HG03196 (cell line): ENCODE results near the gene SNRPF.
"Not testable (repeated sequence)": the region's sequence is repeated elsewhere in the genome, so short reads cannot be mapped to it uniquely, and the experiment has no call there.

Experiments
- ATAC-seq: cut with Tn5 transposase; IDR thresholded peaks from one replicate; pipeline ENCODE4 v1.9.1; 2021; ENCODE audit not compliant: unreplicated experiment

The SNRPF gene

DNA sequence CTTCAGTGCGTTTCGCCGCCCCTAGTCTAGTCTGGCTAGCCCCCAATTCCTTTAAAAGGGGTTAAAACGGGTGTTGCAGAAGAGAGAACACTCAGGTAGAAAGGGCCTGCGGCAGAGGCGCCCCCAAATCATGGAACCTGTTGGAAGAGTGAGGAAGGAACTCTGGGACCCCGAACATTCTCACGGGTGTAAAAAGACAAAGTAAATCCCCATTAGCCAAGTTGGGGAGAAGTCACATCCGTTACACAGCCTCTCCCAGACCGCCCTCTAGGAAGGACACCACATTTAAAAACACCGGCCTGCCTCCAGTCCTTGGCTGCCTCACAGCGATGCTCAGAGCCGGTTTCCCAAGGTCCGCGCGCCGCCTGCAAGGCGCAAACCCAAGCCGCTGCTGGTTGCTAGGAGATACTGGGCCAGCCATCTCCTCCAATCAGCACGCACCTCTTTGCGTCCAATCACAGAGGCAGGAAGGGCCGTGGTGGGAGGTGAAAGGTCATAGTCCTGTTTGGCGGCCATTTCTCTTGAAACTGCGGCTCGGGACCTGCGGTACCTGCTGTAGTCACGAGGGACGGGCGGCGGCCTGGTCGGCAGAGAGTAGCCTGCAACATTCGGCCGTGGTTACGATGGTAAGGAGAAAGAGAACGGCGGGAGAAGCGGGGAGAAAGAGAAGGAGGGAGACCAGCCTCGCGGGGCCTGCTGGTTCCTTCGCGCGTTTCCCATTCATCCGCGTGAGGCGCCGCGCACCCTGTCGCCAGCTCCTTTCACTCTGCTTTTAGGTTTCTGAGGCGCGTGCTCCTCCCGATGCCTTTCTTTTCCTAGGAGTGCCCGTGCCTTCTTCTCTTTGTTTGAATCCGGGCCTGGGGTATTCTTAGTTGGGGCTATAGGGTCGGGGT is at the start of gene SNRPF:
Gene SNRPF, plus strand, starts transcription at position 502 of the 893 bp plus-strand sequence. Its CDS starts 122 bp downstream, at position 624.
- peak; percentile 99 for ATAC-seq

DNA sequence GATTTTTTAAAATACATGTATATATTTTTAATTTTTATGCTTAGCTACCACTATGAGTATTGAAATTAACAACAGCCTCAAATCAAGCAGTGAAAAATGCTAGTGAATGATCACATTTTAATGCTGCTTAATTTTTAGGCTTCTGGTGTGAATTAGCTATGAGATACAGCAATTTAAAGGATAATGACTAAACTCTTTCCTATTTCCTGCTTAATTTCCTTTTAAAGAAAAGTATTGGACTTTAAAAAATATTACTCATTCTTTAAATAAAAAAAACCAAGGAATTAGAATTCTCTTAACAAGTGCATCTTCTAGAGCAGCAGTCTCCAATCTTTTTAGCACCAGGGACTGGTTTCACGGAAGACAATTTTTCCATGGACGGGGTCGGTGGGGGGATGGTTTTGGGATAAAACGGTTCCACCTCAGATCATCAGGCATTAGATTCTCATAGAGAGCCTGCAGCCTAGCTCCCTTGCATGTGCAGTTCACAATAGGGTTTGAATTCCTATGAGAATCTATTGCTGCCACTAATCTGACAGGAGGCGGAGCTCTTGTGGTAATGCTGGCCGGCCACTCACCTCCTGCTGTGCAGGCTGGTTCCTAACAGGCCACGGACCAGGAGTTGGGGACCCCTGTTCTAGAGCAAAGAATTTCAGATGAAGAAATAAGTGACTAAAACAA is 49.6 kb upstream of the SNRPF start:
- ATAC-seq, result no peak

- ATAC-seq, result no peak
These were observed 48.3 kb upstream of the SNRPF start for GRCh38 chr12:95810411-95810810.

DNA sequence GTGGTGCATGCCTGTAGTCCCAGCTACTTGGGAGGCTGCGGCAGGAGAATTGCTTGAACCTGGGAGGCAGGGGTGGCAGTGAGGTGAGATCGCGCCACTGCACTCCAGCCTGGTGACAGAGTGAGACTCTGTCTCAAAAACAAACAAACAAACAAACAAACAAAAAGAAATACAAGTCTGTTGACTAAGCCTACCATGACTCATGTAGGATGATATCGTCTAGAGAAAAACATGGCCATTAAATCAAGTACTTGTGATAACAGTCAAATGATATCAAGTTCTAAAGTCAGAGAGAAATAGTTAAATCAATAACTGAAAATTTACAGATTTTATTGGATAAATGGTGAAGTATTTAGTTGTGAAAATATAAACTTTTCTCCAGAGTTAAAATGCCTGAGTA is 46.6 kb upstream of the SNRPF start:
- not testable (repeated sequence) for ATAC-seq

DNA sequence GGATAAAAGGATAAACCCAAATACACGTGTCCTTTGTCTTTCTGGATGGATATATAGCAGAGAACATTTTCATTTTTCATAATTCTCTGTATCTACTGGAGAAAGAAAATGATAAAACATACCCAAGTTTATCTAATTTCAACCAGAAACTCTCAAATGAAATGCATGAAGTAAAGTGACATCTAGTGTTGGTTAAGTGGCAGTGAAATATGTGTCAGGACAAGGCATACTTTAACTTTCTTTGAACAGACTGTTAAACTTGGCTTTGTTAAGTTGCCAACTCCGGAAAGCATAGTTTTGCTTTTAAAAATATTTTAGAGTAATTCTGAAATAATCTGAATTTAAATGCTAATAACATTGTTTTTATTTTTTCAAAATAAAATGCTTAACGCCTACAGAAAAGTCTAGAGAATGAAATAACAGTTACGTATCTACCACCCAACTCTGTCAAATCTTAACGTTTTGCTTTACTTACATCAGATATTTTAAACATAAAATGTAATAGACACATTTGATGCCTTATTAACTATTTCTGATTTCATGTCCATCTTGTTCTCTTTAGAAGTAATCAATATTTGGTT is 43.0 kb upstream of the SNRPF start:
- no peak for ATAC-seq

GRCh38 chr12:95820096-95820703 is 38.6 kb upstream of the SNRPF start:
- no peak for ATAC-seq

GRCh38 chr12:95829395-95829794 is 29.4 kb upstream of the SNRPF start:
- ATAC-seq, result no peak

DNA sequence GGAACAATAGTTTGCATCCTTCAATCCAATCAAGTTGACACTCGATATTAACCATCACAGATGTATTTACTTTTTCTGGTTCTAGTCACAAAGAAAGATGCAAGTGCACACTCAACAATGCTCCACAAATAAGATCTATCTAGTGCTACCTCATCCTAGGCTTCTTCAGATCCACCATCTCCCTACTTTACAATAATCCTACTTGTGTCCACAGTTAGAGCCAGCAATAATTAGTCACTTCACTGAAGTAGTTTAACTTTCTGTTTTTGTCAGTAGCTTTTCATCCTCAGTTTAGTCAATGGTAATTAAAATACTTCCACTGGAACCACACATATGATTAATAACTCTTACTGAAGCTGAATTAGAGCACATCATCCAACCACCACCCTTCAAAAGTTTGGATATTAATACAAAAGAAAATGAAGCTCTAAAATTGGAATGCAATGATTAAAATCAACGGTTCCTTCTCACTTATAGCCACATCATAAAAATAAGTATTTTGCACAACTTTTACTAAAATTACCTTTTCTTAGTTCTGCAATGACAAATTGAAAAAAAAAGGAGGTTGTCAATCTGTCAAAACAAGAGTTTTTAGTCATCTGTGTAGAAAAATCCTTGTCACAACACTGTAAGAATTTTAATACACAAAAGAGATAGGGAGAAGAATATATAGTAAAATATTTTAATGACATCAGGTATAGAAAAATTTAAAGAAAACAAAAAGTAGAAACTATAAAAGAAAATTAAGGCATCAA is 28.2 kb upstream of the SNRPF start:
- ATAC-seq, result no peak

- ATAC-seq, result no peak
These were observed 24.2 kb upstream of the SNRPF start for GRCh38 chr12:95834572-95834971.

DNA sequence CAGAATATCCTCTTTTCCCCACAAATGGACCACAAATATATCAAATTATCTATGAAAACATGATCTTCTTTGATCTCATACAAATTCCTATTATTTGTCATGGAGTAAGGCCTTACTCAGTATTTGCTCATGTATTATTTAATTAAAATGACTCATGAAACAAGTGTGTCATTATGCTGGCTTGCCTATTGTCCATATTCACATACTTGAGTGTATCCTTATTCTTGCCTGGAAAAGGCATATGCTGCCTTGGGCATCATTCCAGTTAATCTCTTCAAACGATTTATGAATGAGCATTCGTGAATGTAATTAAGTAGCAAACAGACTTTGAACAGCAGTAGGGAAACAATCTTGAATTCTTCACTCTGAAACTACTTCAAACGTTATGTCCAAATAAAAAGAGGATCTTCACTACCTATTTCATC is 22.6 kb upstream of the SNRPF start:
- ATAC-seq, result no peak

DNA sequence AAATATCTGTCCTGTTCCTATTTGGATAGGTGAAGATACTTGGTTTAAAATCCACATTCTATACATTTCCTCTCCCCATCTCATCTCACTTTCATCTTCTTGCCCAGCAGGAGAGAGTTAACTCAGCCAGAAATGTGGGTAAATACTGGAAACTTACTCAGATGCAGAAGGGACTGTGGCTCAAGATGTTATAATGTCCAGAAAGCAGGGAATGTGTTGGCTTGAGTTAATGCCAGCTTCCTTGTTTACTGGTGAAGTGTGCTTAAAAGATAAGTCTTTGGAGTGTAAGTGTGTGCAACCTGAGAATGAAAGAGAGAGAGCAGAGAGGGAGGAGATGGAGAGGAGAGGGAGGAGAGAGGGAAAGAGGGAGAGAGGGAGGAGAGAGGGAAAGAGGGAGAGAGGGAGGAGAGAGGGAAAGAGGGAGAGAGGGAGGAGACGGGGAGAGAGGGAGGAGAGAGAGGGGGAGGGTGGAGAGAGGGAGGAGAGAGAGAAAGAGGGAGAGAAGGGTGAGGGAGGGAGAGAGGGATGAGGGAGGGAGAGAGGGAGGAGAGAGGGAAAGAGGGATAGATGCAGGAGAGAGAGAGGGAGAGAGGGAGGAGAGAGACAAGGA is 22.0 kb upstream of the SNRPF start:
- ATAC-seq, result no peak

GRCh38 chr12:95837240-95838038 is 21.3 kb upstream of the SNRPF start:
- no peak for ATAC-seq

DNA sequence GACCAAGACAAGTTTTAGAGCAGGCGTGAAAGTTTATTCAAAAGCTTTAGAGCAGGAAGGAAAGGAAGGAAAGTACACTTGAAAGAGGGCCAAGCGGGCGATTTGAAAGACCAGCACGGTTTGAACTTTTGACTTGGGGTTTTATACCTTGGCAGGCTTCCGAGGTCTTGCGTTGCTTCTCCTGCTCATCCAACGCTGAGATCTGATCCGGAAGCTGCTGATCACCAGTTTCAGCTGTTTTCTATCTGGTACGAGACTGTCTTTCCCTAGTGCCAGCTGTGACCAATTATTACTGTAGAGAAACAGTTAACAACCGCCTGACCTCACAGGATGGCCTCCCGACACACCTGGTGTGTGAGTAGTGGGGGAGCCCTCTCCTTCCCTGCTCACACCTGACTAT is 20.6 kb upstream of the SNRPF start:
- no peak for ATAC-seq

- not testable (repeated sequence) for ATAC-seq
These were observed 16.3 kb upstream of the SNRPF start for GRCh38 chr12:95842426-95842825.

DNA sequence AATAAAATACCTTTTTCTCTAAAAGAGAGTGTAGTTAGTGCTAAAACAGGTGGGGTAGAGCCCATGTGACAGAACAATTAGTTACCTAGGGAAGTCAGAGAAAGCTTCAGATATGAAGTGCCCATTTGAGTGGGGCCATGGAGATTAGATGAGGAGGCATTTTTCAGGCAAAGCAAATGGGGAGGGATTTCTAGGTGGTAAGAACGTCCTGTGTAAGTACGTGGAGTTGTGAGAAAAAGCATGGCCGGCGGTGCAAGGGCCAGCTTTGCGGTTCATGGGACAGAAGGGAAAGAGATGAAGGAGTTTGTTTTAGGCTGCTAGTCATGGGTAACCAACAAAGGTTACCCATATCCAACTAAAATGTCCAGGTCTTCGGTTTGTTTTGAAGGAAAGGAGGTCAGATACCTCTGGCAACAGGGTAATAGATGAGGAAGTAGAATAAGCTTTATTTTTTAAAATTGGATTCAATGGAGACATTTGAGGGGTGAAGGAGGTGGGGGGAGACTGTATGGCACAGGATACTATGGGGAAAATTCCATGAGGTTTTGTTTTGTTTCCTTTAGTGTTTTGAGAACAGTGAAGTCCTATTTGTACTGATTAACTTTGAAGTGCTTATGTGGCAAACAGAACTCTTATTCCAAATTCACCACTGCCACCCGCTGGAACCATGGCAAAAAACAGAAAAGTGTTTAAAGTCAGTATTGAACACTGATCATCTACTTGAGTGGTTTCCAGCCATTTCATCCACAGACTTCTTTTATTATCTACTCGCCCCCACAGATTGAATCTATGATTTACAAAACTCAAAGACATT is 10.0 kb upstream of the SNRPF start:
- ATAC-seq, result no peak

DNA sequence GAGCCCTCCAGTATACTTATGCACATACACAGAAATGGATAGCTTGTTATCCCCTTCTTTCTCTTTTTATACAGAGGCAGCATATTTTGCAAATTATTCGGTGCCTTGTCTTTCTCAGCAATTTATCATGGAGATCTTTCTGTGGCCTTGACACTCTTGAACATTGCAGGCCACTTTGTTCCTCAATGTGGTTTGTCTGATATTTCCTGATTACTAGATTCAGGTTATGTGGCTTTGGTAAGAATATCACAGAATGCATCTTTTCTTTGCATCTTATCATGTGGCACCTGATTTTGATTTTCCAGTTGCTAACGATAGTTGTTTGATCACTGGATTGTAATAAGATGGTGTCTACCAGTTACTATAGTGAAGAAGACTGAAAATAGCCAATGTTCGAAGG is 7.1 kb upstream of the SNRPF start:
- ATAC-seq, result no peak

- ATAC-seq, result no peak
These were observed 6.6 kb upstream of the SNRPF start for GRCh38 chr12:95852133-95852532.

DNA sequence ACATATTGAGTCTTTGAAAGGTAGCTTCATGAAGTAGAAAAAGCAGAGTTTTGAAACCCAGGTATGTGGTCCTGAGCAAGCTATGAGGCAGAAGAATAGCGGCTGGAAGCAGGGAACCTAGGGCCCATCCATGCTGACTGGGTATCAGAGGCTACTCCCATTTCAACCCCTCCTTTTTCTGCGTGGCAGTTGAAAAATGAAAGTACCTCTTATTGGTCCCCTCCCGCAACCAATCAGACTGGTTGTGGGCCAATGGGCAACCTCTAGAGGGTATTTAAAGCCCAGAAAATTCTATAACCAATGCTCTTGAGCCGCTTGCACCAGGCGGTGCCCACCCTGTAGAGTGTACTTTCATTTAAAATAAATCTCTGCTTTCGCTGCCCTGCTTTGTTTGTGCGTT is 1.6 kb upstream of the SNRPF start:
- no peak for ATAC-seq

DNA sequence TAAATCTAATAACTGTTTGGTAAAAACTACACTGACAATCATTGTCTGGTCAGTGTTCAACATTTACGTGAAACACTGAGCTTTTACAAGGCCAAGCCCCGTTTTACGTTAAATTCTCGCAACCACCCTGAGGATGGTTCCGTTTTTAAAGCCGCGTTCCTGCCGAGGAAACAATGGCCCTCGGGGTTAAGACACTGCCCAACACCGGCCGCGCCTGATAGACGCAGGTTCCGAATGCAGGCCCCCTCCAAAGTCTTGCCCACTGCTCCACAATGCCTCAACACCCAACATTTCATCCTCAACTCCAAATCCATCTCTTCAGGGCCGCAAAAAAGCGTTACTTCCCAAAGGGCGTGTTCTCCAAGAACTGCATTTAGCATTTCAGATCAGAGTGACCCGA is 953 bp upstream of the SNRPF start:
- no peak for ATAC-seq
